Neural progenitor cell (in vitro differentiated cells): ENCODE results near the gene NRG3.

Experiments used
- CTCF ChIP-seq: fragments of 200-600 bp; sonication (generic); IDR thresholded peaks from 2 replicates; pipeline ENCODE4 v1.5.1; 2017; ENCODE audit warnings: antibody characterized with exemption, mild to moderate bottlenecking
- EZH2 ChIP-seq: fragments of 200-600 bp; sonication (generic); IDR thresholded peaks from 2 replicates; pipeline ENCODE4 v1.6.1; 2017; ENCODE audit warnings: antibody characterized with exemption, mild to moderate bottlenecking, moderate library complexity
- EZH2phosphoT487 ChIP-seq: fragments of 200-600 bp; sonication (generic); IDR thresholded peaks from 2 replicates; pipeline ENCODE4 v1.6.1; 2017; ENCODE audit warnings: antibody characterized with exemption

GRCh38 chr10:82683945-82684344 lies 809.0 kb downstream of the NRG3 start:
- TF ChIP-seq CTCF: no peak
- no peak for TF ChIP-seq EZH2phosphoT487
- TF ChIP-seq EZH2: no peak
